SW 1271 (cell line): ENCODE results near the gene SESN1.
"Not testable (repeated sequence)": the region's sequence is repeated elsewhere in the genome, so short reads cannot be mapped to it uniquely, and the experiment has no call there.

ENCODE experiments used
- DNase-seq, 2 experiments: peaks; one replicate each; lab custom pipeline; 2025; lab: John Stamatoyannopoulos, UW

Gene SESN1

DNA sequence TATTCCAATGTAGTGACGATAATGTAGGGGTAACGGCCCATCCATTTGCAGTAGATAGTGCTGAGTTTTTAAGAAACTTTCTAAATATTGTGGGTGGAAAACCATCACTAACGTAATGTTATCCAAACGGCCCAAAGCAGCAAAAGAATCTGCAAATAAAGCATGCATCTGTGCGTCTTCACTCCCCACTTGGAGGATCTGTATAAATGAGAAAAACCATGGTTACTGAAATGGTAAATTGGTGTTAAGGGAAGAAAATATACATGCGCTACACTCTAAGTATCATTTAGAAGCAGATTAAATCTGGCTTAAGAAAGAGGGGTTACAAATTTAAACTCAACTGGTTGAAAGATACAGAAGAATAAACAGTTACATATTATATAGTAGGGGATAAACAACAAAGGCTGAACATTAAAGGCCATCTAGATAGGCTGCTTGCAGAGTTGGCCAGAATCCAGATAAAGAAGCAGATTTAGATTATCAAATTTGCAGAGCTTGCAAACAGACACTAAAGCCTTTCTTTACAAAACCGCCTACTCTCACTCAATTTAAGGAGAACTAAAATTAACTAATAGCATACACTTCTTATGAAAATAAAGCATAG lies 93.3 kb downstream of the SESN1 start:
- DNase-seq, result no peak

DNA sequence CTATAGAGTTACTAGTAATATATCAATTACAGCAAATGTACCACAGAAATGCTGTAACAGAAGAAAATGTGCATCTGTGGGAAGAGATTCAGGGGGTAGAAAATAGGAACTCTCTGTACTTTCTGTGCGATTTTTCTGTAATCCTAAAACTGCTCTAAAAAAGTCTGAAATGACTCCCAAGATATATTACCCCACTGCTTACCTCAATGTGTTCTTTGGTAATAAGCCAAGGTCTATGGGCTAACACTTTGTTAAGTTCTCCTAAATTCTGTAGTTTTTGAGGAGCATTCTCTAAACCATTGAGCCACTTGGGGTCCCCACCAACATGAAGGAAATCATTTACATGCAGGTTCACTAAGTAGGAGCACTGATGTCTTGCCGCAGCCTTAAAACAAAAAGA lies 94.4 kb downstream of the SESN1 start:
- DNase-seq, result no peak

DNA sequence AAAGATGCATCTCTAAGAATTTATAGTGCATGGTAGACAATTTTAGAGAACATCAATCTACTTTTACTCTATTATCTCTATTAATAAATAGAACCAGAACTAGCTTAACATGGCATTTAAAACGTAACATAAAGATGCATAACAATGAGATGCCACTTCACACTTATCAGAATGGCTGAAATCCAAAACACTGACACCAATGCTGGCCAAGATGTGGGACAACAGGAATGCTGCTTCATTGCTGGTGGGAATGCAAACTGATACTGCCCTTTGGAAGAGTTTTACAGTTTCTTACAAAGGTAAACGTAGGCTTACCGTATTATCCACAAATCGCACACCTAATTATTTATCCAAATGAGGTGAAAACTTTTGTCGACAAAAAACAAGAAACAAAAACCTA lies 95.2 kb downstream of the SESN1 start:
- DNase-seq, result no peak

DNA sequence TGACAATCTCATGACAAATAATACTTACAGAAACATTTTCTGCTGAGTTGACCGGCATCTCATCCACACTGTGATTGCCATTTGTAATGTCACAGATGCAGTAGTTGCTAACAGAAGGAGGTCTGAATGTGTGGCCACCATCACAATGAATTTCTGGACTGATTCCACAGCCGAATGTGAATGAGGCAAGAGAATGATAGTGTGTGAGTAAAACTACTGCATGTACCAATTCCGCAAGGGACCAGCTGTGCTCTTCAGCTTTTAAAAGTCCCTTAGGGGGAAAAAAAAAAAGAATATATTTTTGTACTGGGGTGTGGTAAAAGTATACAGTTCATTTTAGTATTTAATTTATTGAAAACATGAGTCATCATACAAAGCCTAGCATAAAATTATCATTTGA lies 96.2 kb downstream of the SESN1 start:
- DNase-seq, result no peak

DNA sequence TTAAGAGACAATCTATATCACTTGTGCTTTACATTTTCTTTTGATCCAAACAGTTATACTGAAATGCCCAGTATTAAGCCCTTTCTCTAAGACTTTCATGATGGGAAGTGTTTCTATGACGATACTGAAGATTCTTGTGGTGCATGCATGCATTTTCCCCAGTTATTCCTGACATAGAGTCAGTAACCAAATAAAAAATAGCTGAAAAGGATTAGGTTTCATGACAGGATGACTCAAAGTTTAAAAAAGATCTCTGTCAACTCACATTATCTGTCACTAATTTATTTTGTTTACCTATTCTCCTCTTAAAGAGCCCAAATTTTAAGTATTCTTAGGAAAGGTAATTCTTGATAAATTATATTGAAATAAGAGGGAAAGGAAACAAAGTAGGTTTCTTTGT lies 98.4 kb downstream of the SESN1 start:
- DNase-seq, result no peak

DNA sequence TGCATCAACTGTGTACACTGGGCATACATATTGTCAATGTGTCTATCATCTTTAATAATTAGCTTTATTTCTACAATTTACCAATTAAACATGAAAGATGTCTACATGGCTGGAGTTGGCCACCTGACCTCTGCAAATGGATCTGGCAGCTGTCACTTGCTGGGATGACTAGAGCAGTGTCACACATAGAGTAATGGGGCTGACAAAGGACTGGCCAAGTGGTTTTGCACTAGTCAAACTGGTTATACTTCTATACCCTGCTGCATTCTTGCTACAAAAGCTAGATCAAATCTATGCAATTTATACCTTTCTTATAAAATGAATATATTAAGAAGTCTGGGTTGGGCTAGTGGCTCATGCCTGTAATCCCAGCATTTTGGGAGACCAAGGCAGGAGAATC lies 99.3 kb downstream of the SESN1 start:
- DNase-seq, result no peak

DNA sequence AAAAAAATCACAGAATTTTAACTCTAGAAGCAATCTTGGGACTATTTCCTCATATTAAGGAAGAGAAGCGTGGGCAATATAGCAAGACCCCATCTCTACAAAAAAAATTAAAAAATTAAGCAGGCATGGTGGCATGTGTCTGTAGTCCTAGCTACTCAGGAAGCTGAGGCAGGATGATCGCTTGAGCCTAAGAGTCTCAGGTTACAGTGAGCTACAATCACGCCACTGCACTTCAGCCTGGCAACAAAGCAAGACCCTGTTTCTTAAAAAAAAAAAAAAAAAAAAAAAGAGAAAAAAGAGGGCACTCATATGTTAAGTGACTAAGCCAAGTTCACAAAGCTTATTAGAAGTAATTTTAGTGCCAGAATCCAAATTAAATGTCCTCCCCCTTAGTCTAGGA lies 100.8 kb downstream of the SESN1 start:
- no peak for DNase-seq

DNA sequence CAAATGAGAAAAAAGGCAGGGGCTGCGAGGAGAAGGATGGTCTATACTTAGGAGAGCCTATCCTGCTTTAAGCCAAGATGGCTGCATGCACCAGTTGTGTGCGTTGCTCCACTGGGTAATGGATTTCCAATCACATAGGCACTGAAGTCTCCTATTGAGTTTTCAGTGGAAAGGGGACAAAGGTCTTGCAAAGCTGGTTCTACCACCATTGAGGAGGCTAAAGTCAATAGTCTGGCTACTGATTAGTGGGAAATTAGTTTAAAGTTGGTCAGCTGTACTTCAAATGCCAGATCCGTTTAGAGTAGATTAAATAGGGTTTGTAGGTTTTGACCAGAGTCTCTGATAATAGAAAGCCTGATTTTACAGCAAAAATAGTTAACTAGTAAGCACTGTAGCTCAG lies 104.9 kb downstream of the SESN1 start:
- DNase-seq, result no peak

DNA sequence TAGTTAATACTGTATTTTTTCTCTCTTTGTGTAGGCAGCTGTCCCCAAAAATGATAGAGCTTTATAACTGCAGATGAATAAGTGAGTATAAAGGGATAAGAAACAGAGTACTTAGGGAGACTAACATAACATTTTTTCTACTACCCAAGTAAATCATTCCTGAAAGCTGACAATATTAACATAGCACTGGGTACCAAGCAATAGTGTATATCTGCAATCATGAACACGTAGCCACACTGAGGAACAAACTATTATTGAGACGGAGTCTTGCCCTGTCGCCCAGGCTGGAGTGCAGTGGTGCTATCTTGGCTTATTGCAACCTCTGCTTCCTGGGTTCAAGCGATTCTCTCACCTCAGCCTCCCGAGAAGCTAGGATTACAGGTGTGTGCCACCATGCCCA lies 105.9 kb downstream of the SESN1 start:
- no peak for DNase-seq

DNA sequence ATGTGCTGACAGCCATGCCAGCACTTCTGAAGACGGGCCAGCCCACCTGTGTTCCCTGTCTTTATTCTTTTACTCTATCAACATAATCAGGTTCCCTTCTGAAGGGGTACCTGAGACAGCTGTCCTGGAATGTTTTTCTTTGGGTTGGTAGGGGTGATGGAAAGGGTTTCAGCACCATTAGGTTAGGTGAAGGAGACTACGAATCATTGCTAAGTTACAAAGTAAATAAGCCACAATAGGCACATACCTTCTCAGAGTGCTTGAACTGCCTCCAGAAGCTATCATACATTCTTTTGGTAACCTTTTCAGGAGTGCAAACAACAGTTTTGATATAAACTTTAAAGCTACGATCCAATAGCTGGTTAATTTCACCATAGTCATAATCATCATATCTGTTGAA lies 106.3 kb downstream of the SESN1 start:
- no peak for DNase-seq

DNA sequence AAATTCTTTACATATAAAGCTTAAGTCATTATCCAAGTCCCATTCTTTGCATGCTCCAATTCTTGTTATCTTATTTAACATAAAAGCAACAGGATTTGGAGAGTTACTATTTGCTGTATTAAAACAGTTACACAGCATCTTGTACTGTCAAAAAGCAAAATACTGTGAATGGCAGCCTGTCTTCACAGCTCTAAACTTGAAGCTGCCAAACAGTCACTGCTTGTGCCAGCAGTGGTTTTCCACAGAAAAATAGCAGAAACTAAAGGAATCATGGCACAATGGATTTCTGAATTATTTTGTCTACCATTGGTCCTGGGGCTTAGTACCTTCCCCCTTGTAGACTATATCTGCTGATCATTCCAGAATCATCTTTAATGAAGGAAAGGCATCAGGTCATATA lies 107.5 kb downstream of the SESN1 start:
- no peak for DNase-seq

DNA sequence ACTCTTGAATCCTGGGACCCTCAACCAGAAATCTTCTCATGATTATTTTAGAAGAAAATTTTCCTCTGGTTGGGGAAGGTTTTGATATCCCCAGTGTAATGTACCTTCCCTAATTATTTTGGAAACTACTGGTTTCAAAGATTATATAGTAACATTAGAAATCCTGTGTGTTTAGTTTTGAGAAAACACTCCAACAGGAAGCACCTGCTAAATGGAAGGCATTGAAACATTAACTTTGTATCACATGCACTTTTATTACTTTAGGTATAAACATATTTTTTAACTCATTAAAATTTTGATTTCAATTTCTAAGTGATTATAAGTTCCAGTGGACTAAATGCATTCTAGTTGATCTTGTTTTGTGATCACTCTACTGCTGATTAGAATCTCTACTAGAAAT lies 109.3 kb downstream of the SESN1 start:
- DNase-seq, result no peak

DNA sequence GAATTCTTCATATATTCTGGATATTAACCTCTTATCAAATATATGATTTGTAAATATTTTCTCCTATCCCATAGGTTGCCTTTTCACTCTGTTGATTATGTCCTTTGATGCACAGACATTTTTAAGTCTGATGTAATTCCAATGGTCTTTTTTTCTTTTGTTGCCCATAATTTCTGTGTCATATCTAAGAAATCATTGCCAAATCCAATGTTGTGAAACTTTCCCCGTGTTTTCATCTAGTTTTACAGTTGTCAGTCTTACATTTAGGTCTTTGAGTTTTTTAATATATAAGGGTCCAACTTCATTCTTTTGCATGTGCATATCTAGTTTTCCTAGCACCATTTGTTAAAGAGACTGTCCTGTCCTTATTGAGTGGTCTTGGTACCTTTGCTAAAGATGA lies 111.5 kb downstream of the SESN1 start:
- DNase-seq, result no peak

DNA sequence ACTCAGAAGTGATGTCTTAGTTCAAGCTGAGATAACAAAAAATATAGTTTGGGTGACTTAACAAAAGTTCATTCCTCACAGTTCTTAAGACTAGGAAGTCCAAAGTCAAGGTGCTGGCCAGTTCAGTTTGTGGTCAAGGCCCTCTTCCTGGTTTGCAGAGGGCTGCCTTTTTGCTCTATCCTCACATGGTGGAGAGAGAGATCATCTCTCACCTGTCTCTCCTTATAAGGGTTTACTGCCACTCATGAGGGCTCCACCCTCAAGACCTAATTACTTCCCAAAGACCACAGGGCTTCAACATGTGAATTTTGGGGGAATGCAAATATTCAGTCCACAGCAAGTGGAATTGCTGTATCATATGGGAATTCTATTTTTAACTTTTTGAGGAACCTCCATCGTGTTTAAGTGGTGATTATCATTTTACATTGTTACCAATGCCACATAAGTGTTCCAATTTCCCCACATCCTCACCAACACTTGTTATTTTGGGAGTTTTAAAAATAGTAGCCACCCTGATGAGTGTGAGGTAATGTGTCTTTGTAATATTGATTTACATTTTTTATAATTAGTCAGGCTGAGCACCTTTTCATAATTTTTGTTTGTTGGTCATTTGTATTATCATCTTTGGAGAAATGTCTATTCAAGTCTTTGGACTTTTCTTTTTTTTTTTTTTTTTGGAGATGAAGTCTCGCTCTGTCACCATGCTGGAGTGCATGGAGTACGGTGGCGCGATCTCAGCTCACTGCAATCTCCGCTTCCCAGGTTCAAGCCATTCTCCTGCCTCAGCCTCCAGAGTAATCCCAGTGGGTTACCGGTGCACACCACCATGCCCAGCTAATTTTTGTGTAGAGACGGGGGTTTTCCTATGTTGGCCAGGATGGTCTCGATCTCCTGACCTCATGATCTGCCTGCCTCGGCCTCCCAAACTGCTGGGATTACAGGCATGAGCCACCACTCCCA lies 112.2 kb downstream of the SESN1 start:
- DNase-seq, result no peak

DNA sequence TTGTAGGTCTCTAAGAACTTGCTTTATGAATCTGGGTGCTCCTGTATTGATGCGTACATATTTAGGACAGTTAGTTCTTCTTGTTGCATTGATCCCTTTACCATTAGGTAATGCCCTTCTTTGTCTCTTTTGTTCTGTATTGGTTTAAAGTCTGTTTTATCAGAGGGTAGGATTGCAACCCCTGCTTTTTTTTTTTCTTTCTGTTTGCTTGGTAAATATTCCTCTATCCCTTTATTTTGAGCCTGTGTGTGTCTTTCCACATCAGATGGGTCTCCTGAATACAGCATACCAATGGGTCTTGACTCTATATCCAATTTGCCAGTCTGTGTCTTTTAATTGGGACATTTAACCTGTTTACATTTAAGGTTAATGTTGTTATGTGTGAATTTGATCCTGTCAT lies 116.0 kb downstream of the SESN1 start:
- DNase-seq, result not testable (repeated sequence)

DNA sequence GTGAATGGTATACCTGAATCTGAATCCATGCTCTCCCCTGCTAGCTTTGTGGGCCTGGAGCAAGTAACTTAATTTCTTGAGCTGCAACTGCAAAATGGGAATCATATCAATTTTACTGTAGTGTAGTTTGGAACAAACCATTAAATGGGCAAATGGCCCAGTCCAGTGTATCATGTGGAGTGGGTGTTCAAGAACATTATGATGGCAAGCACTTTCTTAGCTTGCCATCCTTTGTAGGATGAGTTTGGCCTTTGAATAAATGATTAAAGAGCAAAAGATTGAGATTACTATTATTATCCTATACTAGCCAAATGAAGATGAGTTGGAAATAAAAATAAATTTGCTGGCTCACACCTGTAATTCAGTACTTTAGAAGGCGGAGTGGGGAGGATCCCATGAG lies 120.4 kb downstream of the SESN1 start:
- no peak for DNase-seq

DNA sequence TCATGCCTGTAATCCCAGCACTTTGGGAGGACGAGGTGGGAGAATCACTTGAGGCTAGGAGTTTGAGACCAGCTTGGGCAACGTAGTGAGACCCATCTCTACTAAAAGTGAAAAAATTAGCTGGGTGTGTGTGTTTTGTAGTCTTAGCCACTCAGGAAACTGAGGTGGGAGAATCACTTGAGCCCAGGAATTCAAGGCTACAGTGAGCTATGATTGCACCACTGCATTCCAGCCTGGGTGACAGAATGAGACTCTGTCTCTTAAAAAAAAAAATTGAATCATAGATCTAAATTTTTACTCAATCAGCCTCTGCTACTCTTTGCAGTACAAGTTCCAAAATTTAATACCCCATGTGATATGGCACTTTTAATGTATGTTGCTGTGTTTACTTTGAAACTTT lies 124.9 kb downstream of the SESN1 start:
- DNase-seq, result no peak

DNA sequence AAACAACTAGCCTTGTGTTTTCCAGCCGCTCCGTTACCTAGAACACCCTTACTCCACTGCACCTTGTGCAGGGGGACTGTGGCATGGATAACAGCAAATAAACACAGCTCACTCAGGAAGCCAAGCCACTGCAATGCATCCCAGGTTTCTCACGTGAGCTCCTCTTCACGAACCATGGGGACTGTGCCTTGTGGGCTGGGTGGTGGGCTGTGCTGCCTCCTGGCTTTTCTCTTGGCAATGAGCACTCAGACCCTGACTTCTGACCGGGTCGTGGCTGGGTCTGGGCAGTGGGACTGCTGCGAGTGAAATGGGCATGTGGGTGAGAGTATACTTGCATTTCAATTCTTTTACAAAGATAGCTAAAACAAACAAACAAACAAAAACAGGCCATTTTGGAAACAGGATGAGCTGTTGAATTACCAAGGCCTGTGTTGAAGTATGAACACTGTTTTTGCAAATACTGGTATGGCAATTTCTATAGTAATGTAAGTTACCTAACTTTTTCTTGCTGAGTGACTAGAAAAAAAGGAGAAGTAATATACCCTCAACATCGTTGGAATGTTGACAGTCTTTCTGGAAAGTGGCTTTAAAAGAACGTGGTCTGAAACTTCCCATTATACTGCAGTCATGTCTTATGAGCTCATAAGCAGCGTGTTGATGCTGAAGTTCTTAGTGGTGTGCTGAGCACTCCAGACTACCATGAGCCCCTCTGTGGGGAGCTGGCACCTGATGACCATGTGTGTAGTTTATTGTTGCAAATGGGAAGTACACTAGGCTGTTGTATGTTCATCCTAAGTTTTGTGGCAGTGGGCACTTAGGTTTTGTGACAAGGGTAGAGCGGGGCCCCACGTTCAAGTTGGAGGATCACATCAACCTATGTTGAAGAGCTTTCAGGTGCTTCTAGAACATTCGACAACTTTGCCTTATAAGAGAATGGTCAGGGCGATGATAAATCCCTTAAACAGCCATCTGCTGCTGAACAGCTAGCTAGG lies 126.0 kb downstream of the SESN1 start:
- DNase-seq, result no peak

DNA sequence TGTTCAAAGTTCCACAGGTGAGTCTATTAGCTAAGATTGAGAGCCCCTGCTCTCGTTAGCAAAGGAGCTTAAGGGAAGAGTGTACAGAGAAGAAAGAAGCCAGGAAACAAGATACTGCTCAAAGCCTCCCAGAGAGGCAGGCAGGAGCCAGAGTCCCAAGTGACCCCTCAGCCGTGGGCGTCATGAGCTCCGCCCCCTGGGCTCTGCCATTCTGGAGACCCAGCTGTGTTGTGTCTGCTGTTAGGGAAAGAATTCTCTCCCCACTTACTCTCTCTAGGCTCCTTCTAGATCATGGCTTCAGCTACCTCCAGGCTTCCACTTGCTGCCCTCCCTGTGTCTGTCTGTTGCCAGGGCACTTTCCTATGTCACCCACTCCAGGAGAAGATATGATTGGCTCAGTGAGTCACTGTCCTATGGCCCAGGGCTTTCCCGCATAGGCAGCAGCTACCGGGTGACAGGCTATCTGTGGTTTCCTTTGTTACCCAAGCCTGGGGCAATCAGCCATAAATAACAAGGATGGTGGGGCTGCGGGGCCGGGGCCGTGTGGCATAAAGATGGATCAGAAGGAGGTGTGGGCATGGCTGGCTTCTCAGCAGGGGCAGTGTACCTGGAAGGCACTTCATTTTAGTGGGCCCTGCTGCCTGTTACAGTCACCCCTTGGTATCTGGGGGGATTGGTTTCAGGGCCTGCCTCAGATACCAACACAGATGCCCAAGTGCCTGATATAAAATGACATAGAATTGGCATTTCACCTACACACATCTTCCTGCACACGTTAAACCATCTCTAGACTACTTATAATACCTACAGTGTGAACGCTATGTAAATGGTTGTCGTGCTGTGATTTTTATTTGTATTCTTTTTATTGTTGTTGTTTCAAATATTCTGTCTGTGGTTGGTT lies 127.5 kb downstream of the SESN1 start:
- no peak for DNase-seq

DNA sequence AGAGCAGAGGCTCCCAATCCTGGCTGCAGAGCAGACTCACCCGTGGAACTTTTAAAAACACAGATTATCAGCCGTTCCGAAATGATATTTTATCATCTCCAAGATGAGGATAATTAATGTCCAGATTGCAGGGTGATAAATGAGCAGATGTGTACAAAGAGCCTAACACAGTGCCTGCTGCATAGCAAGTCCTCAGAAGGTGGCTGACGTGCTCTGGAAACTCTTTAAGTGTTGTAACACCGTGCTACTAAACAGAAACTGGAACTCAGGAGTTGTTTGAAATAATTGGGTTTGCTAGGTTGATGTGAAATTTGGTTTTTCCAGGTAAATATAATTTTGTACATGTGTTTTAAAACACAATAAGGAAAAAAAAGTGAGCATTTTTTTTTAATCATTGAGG lies 128.4 kb downstream of the SESN1 start:
- DNase-seq, result no peak

DNA sequence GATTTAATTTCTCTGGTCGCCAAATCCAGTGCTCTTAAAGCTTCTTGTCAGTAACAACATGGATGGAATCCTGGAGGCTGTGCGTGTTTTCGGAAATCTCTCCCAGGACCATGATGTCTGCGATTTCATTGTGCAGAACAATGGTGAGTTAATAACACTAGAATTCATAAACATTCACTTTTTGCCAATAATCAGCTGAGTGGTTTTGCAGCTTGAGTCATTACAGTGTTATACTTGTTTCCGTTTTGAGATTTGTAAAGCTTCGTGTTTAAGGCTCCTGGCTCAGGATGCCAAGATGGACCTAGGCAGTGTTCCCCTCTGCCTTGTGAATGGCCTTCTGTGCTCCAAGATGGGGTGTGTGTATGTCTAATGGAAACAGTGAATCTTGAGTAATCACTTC lies 132.7 kb downstream of the SESN1 start:
- DNase-seq, result no peak
